ENCODE data around the gene AVP. TPM values are rescaled to one million over a fixed set of nuclear protein-coding genes. Genes with fewer than 3 reads are reported as not detected.

AVP gene
- total RNA-seq, 1 donor from 2014 or later, result not detected

DNA sequence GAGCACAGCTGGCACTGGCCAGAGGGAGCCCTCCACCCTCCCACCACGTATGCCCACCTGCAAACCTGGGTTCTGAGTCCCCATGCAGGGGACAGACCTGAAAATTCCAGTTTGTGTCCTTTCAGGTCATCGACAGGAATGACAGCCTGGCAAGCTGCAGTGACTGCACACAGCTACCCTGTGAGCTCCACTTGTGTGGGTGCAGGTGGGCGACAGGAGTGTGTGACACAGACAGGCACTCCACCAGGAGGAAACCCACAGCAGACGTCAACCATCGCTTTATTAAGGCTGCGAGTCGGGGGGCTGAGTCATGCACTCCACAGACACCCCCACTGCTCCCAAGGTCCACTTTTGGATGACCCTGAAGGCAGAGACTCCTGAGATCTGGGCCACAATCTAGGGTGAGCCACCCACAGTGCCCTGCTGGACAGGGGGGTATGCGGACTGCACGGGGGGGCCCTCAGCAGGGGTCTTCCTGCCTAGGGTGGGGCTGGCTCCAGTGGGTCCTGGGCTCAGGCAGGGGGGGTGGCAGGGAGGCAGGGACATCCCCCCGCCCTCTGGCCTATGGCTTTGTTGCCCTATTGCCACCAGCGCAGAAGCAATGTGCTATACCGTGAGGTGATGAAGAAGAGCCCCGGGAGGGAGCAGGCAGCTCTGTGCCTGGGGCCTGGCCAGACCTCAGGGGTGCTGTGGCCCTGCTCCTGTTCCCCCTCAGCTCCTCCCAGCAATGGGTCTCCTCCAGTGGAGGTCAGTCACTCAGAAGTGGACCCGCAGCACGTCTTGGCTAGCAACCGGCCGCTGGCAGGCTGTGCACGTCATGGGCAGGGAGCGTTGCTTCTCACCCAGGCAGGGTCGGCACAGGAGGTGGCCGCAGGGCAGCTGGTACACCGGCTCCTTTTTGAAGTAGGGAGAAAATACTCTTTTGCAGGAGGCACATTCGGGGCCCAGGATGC, 25.1 kb upstream of the AVP start:
- ATAC-seq, result peak; percentile 24

DNA sequence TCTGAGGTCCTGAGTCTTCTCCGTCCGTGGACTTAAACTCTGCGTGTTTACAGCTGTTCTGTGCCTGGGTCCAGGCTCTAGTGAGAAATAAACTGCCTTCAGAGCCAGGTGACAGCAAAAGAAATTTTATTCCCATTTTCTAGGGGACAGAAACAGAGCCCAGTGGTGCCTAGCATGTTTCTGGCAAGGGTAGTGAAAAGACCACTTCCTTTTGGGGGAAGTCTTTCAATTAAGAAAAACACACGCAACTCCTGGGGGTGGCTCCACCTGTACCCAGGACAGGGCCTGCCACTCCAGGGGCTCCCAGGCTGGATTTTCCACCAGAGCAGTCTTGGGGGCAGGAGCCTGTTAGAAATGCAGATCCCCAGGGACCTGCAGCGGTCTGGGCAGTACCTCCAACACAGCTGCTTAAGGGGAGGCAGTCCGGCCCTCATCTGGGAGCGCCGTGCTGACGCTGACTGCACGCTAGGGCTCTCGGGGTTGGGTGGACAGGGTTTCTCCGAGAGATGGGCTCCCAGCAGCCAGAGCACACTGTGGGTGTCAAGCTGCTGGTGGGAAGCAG, 23.0 kb upstream of the AVP start:
- ATAC-seq, result no peak

DNA sequence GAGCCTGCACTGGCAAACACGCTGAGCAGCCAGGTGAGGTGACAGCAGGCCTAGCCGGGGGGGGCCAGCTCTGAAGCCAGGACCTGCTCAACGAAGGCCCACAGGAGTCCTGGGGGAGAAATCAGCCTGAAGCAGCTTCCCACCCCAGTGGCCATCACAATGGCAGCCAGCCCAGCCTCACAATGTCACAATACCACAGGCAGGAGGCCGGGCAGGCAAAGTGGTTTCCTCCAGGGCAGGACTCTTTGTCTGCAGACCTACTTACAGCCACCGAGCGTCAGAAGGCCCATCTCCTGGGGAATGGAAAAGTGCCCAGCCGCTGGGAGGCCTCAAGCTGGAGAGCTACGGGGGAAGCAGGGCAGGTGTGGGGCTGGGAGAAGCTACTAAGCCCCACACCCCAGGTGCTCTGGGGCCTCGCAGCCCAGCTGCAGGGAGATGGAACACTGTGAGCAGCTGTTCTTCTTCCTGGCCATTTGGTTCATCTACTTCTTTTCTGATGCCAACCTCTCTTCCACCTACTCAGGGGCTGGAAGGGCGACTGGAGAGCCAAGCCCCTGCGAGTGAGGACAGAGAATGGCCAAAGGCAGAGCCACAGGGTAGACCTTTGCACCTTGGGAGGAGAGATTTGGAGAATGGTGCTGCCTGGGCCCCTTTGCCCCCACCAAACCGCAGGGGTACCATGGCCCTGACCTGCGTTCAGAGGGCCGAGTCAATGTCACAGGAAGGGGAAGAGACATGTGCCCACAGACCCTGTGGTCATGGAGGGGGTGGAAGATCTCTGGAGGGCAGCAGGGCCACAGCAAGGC, 22.3 kb upstream of the AVP start:
- no peak for ATAC-seq

DNA sequence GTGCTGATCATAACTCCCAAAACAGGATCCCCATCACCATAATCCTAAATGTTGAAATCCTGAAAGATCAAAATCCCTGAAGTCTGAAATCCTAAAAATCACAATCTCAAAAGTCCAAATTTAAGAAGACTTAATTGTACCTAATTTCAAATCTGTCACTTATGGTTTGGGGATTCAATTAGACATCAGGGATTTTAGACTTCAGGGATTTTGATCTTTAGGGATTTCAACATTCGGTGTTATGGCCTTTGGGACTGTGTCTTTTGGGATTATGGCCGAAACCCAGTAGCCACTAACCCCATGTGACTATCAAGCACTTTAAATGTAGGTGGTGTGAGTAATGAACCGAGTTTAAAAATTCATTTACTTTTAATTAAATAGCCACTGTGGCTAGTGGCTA, 21.7 kb upstream of the AVP start:
- no peak for ATAC-seq

DNA sequence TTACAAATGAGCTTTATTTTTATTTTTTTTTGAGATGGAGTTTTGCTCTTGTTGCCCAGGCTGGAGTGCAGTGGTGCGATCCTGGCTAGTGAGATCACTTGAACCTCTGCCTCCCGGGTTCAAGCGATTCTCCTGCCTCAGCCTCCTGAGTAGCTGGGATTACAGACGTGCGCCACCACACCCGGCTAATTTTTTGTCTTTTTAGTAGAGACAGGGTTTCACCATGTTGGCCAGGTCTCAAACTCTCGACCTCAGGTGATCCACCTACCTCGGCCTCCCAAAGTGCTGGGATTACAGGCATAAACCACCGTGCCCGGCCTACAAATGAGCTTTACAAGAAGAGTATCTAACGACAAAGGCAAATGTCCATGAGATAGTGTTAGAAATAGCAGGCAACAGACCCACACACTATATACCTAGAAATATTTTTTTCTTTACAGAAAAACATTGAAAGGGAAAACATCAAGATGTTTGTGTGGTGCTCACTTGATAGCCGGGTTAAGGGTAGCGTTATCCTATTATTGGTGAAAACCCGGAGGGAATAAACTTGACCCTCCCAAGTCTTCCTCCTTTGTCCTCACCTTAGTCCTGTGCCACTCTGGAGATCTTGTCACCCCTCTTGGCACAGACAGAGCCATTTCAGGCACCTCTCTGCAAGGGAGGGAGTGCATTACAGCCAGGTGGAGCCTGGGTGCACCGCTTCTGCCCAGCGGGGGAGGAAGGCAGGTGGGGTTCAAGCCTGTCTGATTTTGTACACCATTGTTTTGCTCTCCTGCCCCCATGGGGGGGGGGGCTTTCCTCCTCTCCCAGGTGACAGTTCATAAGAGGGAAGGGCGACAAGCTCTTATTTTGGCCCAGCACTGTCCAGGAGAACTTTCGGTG, 21.0 kb upstream of the AVP start:
- no peak for ATAC-seq

DNA sequence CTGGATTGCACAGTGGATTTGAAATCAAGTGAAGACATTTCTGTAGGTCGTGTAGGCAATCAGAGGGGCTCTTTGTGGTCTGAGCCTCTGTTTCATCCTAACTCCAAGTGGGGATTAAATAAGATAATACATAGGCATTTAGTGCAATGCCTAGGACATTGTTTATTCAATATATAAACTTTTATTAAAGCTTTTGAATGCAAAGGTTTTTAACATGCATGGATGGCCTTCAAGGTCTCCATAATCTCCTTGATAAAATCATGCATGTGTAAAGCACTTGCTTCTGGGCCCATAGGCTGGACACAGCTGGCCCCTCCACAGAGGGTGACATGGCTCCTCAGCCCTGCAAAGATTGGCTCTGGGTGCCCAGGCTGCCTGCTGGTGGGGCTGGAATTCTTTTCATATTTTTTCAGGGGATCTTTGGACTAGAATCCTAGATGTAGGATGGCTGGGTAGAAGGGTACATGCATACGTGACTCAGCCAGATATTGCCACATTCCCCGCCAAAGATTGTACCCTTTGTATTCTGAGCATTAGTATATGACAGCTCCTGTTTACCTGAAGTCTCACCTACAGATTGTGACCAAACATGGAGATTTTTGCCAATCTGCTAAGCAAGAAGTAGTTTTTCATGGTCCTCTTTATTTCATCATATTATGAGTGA, 19.0 kb upstream of the AVP start:
- no peak for ATAC-seq

DNA sequence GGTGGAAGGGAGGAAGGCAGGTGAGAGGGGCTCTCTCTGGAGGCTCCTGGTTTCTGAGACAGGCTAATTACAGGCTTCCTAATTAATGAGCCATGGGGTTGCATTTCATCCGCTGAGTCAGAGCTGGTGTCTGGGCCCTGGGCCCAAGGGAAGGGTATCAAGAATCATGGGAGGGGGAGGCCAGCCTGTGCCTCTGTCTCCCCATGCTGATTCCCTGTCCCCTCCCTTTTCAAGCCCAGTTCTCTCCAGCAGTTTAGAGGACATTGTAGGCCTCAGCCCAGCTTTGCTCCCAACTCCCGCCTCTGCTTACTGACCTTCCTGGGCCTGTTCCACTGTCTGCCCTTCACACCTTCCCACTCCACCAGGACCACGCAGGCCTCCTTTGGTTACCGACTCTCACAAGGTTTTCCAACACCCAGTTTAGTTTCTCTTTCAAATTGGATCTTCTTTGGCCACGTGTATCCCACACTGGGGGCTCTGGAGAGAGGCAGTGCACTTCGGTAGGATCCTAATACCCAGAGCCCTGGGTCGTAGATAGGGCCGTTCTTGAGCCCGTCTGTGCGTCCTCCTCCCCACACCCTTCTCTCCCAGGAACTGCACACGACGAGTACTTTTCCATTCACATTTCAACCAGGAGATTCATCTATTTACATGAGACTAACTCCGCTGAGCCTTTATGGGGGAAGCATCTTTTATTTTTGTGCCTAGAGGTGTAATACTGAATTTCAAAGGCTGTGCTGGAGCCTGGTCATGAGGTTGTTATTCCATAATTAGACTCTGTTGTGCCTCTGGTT, 18.2 kb upstream of the AVP start:
- ATAC-seq, result no peak

DNA sequence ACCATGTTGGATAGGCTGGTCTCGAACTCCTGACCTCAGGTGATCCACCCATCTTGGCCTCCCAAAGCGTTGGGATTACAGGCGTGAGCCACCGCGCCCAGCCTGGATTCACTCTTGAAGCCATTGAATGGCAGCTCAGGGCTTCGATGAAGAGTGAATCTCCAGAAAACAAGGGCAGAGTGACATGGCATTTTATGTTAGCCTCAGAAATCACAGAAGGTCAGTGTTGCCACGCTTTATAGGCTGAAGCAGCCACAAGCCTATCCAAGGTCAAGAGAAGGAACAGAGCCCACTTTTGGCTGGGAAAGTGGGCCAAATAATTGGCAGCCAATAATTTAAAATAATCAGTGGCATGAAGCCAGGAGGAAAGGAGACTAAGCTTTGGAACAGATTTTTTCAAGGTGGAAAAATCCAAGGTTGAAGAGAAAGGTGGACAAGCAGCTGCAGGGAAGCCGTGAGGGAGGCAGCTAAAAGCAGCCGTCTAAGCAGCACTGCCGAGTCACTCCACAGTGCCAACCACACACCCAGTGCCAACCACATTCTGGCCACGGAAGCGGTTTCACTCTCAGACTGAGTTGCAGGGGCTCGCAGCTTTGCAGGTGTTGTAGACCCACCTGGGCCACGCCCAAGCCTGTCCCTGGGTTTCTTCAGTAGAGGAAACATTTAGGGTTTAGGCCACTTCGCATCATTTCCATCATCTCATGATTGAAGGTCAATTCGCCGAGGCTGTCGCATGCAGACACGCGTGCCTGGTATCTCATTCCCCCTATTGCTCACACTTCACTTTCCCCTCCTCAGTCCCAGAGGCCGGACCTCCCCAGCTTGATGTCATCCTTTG, 17.4 kb upstream of the AVP start:
- no peak for ATAC-seq

DNA sequence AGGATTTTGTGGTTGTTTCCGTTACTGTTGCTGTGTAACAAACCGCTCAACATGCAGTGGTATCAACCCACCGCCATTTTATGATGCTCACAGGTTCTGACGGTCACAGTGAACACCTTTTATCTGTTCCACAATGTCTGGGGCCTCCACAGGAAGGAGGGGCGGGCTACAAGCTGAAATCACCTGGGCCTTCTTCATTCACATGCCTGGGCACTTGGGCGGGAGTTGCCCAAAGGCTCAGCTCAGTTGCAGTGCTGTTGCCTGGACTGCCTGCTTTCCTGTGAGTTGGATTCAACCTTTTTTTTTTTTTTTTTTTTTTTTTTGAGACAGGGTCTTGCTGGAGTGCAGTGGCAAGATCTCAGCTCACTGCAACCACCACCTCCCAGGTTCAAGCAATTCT, 16.7 kb upstream of the AVP start:
- no peak for ATAC-seq

DNA sequence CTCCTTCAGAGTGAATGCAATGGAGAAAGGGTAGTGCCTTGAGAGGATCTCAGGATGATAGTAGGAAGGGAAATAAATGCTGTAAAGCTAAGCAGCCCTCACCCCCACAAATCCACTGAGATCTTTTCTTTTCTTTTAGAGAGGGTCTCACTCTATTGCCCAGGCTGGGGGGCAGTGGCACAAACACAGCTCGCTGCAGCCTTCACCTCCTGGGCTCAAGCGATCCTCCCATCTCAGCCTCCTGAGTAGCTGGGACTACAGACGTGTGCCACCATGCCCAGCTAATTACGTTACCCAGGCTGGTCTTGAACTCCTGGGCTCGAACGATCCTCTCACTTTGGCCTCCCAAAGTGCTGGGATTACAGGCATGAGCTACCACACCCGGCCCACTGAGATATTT, 16.0 kb upstream of the AVP start:
- ATAC-seq, result no peak

DNA sequence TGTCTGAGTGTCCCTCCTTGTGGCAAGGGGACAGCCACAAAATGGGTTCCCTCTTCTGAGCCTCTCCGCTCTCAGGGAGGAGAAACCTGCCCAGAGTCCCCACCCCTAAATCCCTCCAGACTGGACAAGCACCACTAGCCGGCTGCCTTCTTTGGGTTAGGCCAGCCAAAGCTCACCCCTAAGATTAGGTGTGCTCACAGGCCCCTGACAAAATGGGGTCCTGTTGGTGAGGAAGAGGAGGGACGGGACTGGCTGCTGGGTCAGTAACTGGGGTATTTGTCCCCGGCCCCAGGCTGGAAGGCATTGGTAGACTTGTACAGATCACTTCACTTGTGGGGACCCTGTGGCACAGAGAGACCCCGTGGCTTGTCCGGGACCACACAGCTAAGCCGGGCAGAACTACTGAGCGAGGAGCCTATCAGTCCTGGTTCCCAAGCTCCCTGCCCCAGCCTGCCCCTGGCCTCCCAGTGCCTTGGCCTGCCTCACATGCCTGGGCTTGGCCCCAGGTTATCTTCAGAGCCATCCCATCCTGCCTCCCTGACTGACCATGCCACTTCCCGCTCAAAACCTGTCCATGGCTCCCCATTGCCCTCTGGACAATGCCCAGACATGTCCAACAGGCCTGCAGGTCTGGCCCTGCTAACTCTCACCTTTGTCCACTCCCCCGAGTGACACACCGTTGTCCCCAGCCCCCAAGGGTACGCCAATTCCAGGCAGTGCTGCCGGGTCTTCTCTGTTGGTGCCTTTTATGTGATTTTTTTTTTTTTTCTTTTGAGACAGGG, 10.5 kb upstream of the AVP start:
- ATAC-seq, result peak; percentile 29

DNA sequence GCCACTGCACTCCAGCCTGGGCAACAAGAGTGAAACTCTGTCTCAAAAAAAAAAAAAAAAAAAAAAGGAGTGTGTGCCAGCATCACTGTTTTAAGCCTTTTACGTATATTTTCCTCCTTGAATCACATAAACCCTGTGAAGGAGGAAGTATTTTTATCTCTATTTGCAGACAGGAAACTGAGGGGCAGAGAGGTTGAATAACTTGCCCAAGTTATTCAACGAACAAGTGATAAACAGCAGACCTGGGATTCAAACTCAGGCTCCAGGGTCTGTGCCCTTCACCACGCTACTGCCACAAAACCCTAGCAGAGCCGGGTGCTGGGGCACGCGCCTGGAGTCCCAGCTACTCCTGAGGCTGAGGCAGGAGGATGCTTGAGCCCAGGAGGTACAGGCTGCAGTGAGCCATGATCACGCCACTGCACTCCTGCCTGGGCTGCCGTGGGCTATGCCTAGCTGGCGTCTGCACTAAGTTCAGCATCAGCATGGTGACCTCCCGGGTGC, 9.4 kb upstream of the AVP start:
- ATAC-seq, result no peak

DNA sequence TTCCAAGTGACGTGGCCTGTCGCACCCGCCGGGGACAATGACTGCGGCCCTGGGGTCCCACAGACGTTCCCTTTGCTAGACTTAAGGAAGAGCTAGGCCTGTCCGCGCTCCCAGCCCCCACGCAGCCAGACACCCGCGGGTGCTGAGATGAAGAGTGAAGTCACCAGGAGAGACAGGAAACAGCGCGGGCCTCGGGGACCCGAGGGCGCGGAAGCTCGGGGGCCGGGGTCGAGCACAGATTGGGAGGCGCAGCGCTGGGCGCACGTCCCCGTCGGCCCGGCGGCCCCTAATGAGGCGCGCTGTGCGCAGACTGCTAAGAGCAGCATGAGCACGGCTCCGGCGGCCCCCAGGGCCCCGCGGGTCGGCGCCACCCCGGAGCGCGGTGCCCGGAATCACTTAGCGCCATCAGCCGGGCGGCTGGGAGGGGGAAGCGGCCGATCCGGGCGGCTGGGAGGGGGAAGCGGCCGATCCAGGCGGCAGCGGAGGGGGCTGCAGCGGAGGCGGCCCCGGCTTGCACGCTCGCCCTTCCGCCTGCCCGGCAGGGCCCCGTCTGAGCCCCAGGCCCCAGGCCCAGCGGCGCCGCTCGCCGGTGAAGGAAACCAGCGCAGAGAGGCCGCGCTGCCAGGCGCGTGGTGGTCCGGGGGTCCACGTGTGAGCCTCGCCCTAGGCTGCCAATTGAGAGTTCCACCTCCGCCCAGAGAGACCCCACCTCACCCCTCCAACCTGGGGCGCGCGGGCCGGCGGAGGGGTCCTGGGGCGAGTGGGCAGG, 8.3 kb upstream of the AVP start:
- ATAC-seq, result peak; percentile 25

DNA sequence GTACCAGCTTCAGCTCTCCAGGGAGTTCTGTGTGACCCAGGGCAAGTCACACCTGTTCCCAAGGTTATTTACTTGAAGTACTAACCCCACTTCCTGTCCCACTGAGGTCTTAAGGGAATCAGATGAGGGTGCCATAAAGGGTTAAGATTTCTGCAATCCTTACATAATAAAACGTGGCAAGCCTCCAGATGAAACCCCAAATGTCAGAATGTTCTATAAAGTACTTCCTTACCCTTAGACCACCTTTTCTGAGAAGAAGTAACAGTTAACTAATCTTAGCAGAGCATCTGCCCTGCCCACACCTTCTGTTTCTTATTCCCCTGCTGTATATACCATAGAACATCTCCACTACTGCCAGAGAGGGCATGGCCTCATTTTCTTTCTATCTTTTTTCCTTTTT, 6.0 kb upstream of the AVP start:
- ATAC-seq, result no peak

DNA sequence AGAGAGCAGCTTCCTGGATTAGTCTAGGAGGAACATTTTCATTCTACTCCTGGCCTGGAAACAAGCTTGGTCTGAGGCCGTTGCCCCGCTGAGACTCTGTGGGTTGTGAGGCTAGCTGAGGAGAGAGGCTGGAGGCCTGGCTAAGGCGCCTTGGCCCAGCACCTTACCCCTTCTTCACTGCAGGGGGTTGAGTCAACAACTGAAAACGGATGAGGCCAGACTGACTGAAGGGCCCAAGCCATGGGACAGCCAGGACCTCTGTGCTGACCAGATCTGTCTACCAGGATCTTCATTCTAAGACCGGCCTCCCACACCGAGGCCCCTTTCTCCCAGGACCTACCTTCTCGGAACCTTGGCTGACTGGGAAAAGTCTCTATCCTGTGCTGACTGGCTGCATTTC, 3.5 kb upstream of the AVP start:
- no peak for ATAC-seq

DNA sequence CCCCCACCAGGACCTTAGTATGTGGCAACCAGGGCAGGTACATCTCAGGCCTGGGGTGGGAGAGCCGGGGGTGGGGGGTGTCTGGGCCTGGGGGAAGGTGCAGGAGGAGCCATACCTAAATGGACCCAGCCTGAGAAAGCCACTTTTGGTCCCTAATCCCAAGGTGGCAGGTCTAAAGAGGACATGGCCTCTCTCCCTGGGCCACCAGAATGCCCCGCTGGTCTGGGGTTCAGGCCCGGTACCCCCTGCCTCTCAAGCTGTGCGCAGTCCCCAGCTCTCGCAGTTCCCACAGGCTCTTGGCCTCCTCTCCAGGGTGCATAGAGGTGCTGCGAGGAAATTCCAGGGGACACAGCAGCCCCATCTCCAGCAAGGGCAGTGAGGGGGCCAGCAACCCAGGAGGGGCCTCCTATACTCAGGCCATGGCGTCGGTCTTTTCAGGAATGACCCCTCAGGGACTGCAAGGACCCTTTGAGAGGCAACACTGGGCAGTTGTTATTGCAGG, 1.1 kb upstream of the AVP start:
- no peak for ATAC-seq

DNA sequence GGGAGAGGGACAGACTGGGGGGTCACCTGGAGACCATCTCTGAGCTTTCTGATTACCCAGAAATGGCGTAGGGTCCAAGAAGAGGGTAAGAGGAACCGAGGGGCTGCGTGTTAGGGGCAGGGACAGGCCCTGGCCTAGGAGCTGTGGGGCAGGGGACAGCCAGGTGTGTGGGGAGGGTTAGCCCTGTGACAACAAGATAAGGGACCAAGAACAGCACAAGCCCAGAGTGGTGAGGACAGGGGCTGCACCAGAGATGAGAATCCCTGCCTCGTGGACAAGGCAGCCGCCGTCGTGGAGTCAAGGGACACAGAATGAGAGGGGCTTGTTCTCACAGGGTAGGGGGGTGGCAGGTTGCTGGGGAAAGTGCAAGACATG, 449 bp upstream of the AVP start:
- ATAC-seq, result no peak
